Panc1 (cell line): ENCODE data around the gene CACUL1.

Experiments
- CTCF ChIP-seq: fragments of 450-650 bp; IDR thresholded peaks from 2 replicates; pipeline ENCODE4 v1.5.1; 2017; ENCODE audit warnings: mild to moderate bottlenecking
- POLR2AphosphoS5 ChIP-seq: IDR thresholded peaks from 2 replicates; pipeline ENCODE4 v1.6.1; 2012; ENCODE audit warnings: mild to moderate bottlenecking, low read depth, low read length, moderate library complexity
- REST ChIP-seq, 2 experiments: IDR thresholded peaks; 2 replicates each; pipeline ENCODE4 v1.6.1; 2011 to 2012; ENCODE audit warnings: low read depth in 2 of 2, control low read depth in 1 of 2, low read length in 1 of 2, mild to moderate bottlenecking in 1 of 2, moderate library complexity in 1 of 2; ENCODE audit not compliant: insufficient read depth in 1 of 2
- SIN3A ChIP-seq: IDR thresholded peaks from 2 replicates; pipeline ENCODE4 v1.6.1; 2012; ENCODE audit warnings: low read depth, mild to moderate bottlenecking, low read length, moderate library complexity, borderline replicate concordance; ENCODE audit not compliant: insufficient read depth
- TCF7L2 ChIP-seq: IDR thresholded peaks from 2 replicates; pipeline ENCODE4 v1.6.1; 2011; ENCODE audit warnings: mild to moderate bottlenecking, low read depth, low read length, inconsistent platforms

DNA sequence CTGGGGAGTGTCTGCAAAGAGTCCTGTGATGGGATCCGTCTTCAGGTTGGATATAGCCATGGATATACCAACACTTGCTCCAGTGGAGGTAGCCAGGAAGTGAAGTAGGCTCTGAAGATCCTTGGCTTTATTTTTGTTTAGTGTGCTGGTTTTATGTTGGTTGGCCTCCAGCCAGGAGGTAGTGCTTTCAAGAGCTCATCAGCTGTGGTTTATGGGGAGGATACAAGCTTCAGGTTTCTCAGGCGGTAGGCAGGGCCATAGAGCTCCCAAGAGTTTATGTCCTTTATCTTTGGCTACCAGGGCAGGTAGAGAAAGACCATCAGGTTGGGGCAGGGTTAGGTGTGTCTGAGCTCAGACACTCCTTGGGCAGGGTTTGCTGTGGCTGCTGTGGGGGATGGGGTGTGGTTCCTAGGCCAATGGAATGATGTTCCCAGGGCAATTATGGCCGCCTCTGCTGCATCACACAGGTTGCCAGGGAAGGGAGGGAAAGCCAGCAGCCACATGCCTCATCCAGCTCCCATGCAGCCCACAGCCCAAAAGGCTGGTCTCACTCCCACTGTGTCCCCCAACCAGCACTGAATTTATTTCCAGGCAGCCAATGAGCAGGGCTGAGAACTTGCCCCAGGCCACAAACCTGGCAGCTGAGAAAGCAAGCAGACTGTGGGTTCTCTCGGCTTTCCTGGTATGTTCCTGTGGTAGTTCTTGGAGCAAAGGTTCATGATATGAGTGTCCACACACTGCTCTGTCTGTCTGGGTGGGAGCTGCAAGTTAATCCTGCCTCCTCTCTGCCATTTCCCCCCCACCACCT, 92.3 kb downstream of the CACUL1 start:
- no peak for TF ChIP-seq CTCF
- TF ChIP-seq REST (IDR thresholded peaks at IDR 0.05; ENCODE audit: insufficient read depth in 1 of 2, low read depth in 2 of 2, low read length in 1 of 2): no peak
- TF ChIP-seq POLR2AphosphoS5: no peak
- TF ChIP-seq SIN3A: no peak
- no peak for TF ChIP-seq TCF7L2
